Common myeloid progenitor, CD34-positive (primary cell): ENCODE results near the gene AOC2.

Experiments
- CTCF ChIA-PET: fragments of 350-600 bp; sonication (Branson Sonifier 250); formaldehyde crosslinking; loops from one replicate; lab custom pipeline; 2021; ENCODE audit warnings: antibody characterized with exemption; lab: Charles Lee
- POLR2A ChIA-PET: fragments of 350-600 bp; sonication (Branson Sonifier 250); formaldehyde crosslinking; loops from one replicate; lab custom pipeline; 2021; ENCODE audit warnings: antibody characterized with exemption; lab: Charles Lee
- DNase-seq, 3 donors: peaks; one replicate each; pipeline versions ENCODE4 v3.0.0 to v3.0.0-alpha.2; 2013
- H3K27ac ChIP-seq, 2 experiments: 1 replicate in 1 of 2; 2 replicates in 1 of 2; pipeline ENCODE4 v1.7.0; 2013; ENCODE audit warnings: inconsistent platforms in 2 of 2, low read length in 2 of 2, mild to moderate bottlenecking in 2 of 2, low read depth in 1 of 2, moderate library complexity in 1 of 2; ENCODE audit not compliant: severe bottlenecking in 2 of 2, insufficient read depth in 1 of 2, poor library complexity in 1 of 2
- H3K27me3 ChIP-seq, 5 experiments: replicated peaks in 2 of 5; 1 replicate in 3 of 5; 2 replicates in 2 of 5; pipeline versions ENCODE4 v1.6.1 to v1.7.0; 2013; ENCODE audit warnings: low read length in 4 of 5, mild to moderate bottlenecking in 2 of 5, moderate library complexity in 2 of 5, inconsistent platforms in 1 of 5; ENCODE audit not compliant: insufficient read depth in 5 of 5, control insufficient read depth in 4 of 5
- H3K36me3 ChIP-seq, 4 experiments: 1 replicate in 2 of 4; 2 replicates in 2 of 4; pipeline versions ENCODE4 v1.6.1 to v1.7.0; 2013; ENCODE audit warnings: low read length in 3 of 4, control low read depth in 1 of 4, mild to moderate bottlenecking in 1 of 4; ENCODE audit not compliant: control insufficient read depth in 4 of 4, insufficient read depth in 4 of 4
- H3K4me1 ChIP-seq, 4 experiments: 1 replicate in 3 of 4; 2 replicates in 1 of 4; pipeline versions ENCODE4 v1.6.1 to v1.7.1; 2013; ENCODE audit warnings: low read length in 3 of 4, mild to moderate bottlenecking in 3 of 4, control low read depth in 1 of 4, inconsistent platforms in 1 of 4, moderate library complexity in 1 of 4; ENCODE audit not compliant: control insufficient read depth in 4 of 4, insufficient read depth in 4 of 4; ENCODE audit errors: control extremely low read depth in 1 of 4
- H3K4me3 ChIP-seq, 7 experiments: 1 replicate in 4 of 7; 2 replicates in 3 of 7; pipeline versions ENCODE4 v1.5.1 to v1.7.0; 2013; ENCODE audit warnings: mild to moderate bottlenecking in 7 of 7, low read length in 6 of 7, moderate library complexity in 6 of 7, inconsistent platforms in 2 of 7, low read depth in 2 of 7, control low read depth in 1 of 7; ENCODE audit not compliant: insufficient read depth in 4 of 7, control insufficient read depth in 1 of 7; ENCODE audit errors: extremely low read depth in 1 of 7
- H3K9me3 ChIP-seq, 5 experiments: 1 replicate in 4 of 5; 2 replicates in 1 of 5; pipeline versions ENCODE4 v1.6.1 to v1.7.1; 2013; ENCODE audit warnings: low read length in 4 of 5, mild to moderate bottlenecking in 2 of 5, inconsistent platforms in 1 of 5, low read depth in 1 of 5, moderate library complexity in 1 of 5; ENCODE audit not compliant: control insufficient read depth in 4 of 5, insufficient read depth in 2 of 5; ENCODE audit errors: control extremely low read depth in 1 of 5
- WGBS: methylation state at CpG from one replicate; pipeline ENCODE4 v1.1.5; 2013; ENCODE audit not compliant: insufficient coverage; 5-methylcytosine and 5-hydroxymethylcytosine counted together

Gene AOC2

GRCh38 chr17:42830971-42831370 lies 13.4 kb upstream of the AOC2 start:
- Histone ChIP-seq H3K4me3 (no peak overlapping the region), H3K27me3 (no peaks in the 10 kb centered on the region), H3K36me3 (peaks cover 3 to 10% (median 6%) of the 10 kb centered on the region in 4 experiments), H3K27ac (no peak overlapping the region), H3K4me1 (peaks cover 13 to 21% (median 17%) of the 10 kb centered on the region in 4 experiments), H3K9me3 (no peaks in the 10 kb centered on the region)
- ChIA-PET CTCF (interaction anchor here (1.2 to 3.9 kb wide), 4 partner anchors 7 to 103 kb away, joined by 3 to 17 read pairs (median 8); partner anchors contain the start of gene BECN1), POLR2A (no interaction called here)
- no peak for DNase-seq

- peak overlapping the region; percentile 83 to 98 (median 85) for H3K4me3 ChIP-seq
- H3K36me3 ChIP-seq, result peaks cover 3 to 18% (median 11%) of the 10 kb centered on the region in 4 experiments
- peaks cover 13 to 21% (median 17%) of the 10 kb centered on the region in 4 experiments for H3K4me1 ChIP-seq
- ChIA-PET CTCF (interaction anchor here (1.2 to 3.9 kb wide), 7 partner anchors 8 to 253 kb away, joined by 4 to 17 read pairs (median 5); partner anchors contain the start of gene BECN1), POLR2A (interaction anchor here (0.9 kb wide), 1 partner anchor 106 kb away, joined by 3 read pairs; no protein-coding TSS in a partner anchor)
- 59% methylated on average over 6 of the region's 9 CpGs for WGBS
- no peak for DNase-seq
- peak overlapping the region; percentile 90 to 92 for H3K27ac ChIP-seq
- no peaks in the 10 kb centered on the region for H3K27me3 ChIP-seq
- H3K9me3 ChIP-seq, result no peaks in the 10 kb centered on the region
These were observed 12.0 kb upstream of the AOC2 start for GRCh38 chr17:42832213-42832933.

- ChIA-PET CTCF (interaction anchor here (1.0 to 3.9 kb wide), 10 partner anchors 9 to 254 kb away, joined by 3 to 17 read pairs (median 5); partner anchors contain the start of gene BECN1), POLR2A (interaction anchor here (0.5 to 1.4 kb wide), 4 partner anchors 9 to 115 kb away, joined by 3 to 4 read pairs (median 3); partner anchors contain the start of gene BECN1)
- H3K4me3 ChIP-seq, result peak within 1 kb of the TSS; percentile 83 to 98 (median 85)
- peaks cover 6 to 26% (median 17%) of the 10 kb centered on the region in 4 experiments for H3K36me3 ChIP-seq
- H3K4me1 ChIP-seq, result peaks cover 13 to 21% (median 17%) of the 10 kb centered on the region in 4 experiments
- H3K9me3 ChIP-seq, result no peaks in the 10 kb centered on the region
- H3K27me3 ChIP-seq, result no peaks in the 10 kb centered on the region
- peak; percentile 90 to 94 (median 90) for DNase-seq
- WGBS, result 0% methylated on average over 58 of the region's 71 CpGs
- peak within 1 kb of the TSS; percentile 90 to 92 for H3K27ac ChIP-seq
These were observed 11.2 kb upstream of the AOC2 start, which contains the start of gene PSME3 for GRCh38 chr17:42832934-42833766. Gene PSME3, plus strand, starts transcription at chr17:42833397. Its CDS starts 235 bp downstream, at chr17:42833632.

- Histone ChIP-seq H3K4me3 (peak overlapping the region; percentile 83 to 98 (median 85)), H3K27ac (peak overlapping the region; percentile 90 to 92), H3K36me3 (peaks cover 10 to 33% (median 21%) of the 10 kb centered on the region in 4 experiments), H3K9me3 (no peaks in the 10 kb centered on the region), H3K4me1 (peaks cover 13 to 21% (median 17%) of the 10 kb centered on the region in 4 experiments), H3K27me3 (no peaks in the 10 kb centered on the region)
- ChIA-PET POLR2A (interaction anchor here (0.5 to 1.4 kb wide), 3 partner anchors 10 to 116 kb away, joined by 3 to 4 read pairs (median 3); partner anchors contain the start of gene BECN1), CTCF (interaction anchor here (1.0 to 3.9 kb wide), 10 partner anchors 9 to 255 kb away, joined by 3 to 17 read pairs (median 4); partner anchors contain the start of genes BECN1 and TUBG1)
- no peak for DNase-seq
- 29% methylated on average over 1 of the region's 18 CpGs for WGBS
These were observed 10.5 kb upstream of the AOC2 start for GRCh38 chr17:42833767-42834422.

- Histone ChIP-seq H3K4me1 (peaks cover 13 to 21% (median 17%) of the 10 kb centered on the region in 4 experiments), H3K4me3 (no peak overlapping the region), H3K9me3 (no peaks in the 10 kb centered on the region), H3K27ac (no peak overlapping the region), H3K27me3 (no peaks in the 10 kb centered on the region), H3K36me3 (peaks cover 10 to 46% (median 30%) of the 10 kb centered on the region in 4 experiments)
- peak in 1 of 3 donors; percentile 10 for DNase-seq
- WGBS, result 100% methylated on average over 1 of the region's 6 CpGs
- CTCF ChIA-PET, result interaction anchor here (1.1 to 3.6 kb wide), 2 partner anchors 7 to 93 kb away, joined by 4 to 17 read pairs; no protein-coding TSS in a partner anchor
- POLR2A ChIA-PET, result interaction anchor here (1.3 kb wide), 1 partner anchor 162 kb away, joined by 4 read pairs; the partner anchor contains the start of gene RPL27
These were observed 8.6 kb upstream of the AOC2 start for GRCh38 chr17:42835732-42836131.
